NK-92 treated with Interleukin-12 subunit alpha and Interleukin-12 subunit beta, amount 100 ng/mL, for 24 hours (cell line): Measurements from ENCODE around the gene TRPC5OS.

Source experiments
- DNase-seq: peaks from one replicate; lab custom pipeline; 2025; lab: John Stamatoyannopoulos, UW

The TRPC5OS gene

DNA sequence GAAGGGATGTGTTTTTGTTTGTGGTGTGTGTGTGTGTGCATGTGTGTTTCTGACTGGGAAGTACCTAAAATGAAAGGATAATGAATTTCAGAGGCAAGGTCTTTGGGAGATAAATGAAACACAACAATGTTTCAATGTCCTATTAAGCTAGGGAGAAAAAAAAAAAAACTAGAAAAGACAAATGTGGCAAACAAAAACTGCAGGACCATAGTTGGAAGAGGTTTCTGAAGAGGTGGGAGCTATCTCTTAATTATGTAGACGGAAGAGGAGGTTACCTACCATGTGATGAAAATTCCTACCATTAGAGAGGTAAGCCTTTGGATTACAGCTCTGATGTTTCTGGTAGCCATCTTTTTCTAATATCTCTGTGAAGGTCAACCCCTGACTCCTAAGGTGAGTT lies at the start of gene TRPC5OS:
Gene TRPC5OS (plus strand): TSS at position 301 of the 400 bp plus-strand sequence. CDS start 25,669 bp downstream, outside the sequence.
- no peak for DNase-seq

DNA sequence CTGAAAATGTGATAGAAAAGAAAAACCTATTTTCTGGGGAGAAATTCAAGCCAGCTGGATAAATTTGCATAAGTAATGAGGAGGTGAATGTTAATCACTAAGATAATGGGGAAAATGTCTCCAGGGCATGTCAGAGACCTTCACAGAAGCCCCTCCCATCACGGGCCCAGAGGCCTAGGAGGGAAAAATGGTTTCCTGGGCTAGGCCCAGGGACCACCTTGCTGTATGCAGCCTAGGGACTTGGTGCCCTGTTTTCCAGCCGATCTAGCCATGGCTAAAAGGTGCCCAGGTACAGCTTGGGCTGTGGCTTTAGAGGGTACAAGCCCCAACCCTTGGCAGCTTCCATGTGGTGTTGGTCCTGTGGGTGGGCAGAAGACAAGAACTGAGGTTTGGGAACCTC lies 46.6 kb upstream of the TRPC5OS start:
- no peak for DNase-seq

DNA sequence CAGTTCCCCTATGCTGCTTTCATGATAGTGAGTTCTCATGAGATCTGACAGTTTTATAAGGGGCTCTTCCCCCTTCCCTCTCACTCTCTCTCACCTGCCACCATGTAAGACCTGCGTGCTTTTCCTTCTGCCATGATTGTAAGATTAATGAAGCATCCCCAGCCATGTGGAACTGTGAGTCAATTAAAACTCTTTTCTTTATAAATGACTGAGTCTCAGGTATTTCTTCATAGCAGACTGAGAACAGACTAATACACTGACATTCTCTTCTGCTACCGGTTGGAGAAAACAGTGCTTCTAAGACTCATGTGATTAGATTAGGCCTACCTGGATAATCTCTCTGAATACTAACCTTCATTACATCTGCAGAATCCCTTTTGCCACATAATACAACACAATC lies 45.4 kb upstream of the TRPC5OS start:
- DNase-seq: no peak

DNA sequence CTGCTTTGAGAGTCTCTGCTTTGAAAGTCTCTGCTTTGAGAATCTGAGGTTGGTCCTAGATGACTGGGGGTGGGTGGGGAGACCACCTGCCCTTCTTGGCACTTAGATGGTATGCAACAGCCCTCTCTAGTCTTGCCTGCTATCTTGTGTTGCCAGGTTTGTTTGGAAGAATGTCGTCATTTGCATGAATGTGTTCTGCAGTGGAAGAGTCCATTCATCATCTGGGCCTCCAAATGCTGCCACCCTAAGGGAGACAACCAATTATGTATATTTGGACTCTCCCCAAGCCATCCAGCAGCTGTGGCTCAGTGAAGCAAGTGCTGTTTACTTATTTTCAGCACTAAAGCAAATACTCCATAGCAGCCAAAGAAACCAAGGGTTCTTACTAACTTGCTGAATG lies 44.6 kb upstream of the TRPC5OS start:
- no peak for DNase-seq

- no peak for DNase-seq
Observed at GRCh38 chrX:111837197-111837596, 38.8 kb upstream of the TRPC5OS start.

GRCh38 chrX:111847491-111848133 lies 28.4 kb upstream of the TRPC5OS start:
- DNase-seq: no peak

GRCh38 chrX:111848541-111848940 lies 27.4 kb upstream of the TRPC5OS start:
- no peak for DNase-seq

- DNase-seq: no peak
Observed at GRCh38 chrX:111850975-111851374, 25.0 kb upstream of the TRPC5OS start.

DNA sequence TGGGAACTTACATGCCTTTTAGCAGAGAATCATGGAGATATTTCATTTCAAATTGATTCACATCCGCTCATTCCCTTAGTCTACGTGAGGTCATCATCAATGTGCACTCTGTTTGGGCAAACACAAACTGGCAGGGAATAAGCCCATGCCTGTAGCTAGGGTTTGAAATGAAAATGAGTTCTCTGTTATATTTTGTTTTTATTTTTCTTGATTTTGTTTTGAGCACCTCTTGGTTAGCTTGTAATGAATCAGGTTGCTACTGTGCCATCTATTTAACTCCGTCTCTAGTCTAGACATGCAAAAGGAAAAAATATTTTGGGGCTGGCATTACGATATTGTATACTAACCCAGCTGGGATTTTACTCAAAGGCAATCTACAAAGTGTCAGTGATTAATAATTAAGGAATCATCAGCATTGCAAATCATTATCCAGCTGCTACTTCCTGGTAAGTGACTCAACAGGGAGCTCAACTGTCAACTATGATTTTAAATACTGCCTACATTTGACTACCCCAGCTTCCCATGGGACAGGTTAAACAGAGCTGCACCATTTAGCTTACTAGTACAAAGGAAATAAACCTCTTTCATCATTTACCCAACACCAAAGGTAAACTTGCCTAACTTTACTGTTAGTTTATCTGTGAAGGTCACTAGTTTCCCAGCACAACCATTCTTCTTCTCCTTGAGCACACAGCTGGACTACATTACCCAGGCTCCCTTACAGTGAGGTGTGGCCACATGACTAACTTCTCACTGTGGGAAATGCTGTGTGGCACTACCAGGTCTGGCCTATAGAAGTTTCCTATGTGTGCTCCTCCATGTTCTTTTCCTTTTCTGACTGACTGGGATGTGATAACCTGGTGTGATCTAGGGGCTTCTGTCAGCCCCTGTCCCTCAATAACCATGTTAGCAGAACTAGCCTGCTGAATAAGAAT lies 21.2 kb upstream of the TRPC5OS start:
- no peak for DNase-seq

GRCh38 chrX:111857534-111858060 lies 18.4 kb upstream of the TRPC5OS start:
- DNase-seq: no peak

- no peak for DNase-seq
Observed at GRCh38 chrX:111861605-111862004, 14.4 kb upstream of the TRPC5OS start.

DNA sequence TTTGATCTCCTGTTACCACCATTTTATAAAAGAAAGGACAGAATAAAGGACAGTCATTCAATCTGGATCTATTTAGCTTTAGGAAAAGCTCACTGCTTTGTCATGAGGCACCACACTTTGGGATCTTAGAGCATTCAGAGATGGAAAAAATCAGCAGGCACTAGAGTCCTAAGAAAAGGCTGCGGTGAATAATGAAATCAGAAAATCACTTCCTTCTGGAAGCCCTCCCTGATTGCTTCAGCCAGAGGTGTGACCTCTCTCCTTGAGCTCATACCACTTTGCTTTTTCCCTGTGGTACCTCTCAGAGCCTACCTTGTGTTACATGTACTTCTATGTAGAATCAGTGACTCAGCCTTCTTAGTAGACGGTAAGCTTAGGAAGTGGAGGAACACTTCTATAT lies 8.7 kb upstream of the TRPC5OS start:
- DNase-seq: no peak

- DNase-seq: no peak
Observed at GRCh38 chrX:111868726-111869638, 7.0 kb upstream of the TRPC5OS start.

DNA sequence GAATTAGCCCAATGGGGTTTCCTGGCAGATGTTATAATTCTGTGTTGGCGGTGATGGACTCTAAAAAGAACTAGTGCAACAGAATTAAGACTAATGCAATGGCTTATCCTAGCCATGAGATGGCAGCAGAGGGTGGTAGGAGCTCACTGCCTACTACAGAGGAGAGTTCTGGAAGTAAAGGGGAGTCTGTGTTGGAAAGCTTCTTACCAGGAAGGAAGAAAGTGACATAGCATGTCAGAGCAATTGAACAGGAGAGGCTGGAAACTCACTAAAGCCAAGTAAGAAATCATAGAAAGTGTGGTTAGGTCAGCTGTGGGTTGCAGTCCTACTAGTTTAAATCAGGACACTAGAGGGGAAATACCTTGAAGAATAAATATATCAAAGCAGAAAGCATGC lies 6.3 kb upstream of the TRPC5OS start:
- no peak for DNase-seq

DNA sequence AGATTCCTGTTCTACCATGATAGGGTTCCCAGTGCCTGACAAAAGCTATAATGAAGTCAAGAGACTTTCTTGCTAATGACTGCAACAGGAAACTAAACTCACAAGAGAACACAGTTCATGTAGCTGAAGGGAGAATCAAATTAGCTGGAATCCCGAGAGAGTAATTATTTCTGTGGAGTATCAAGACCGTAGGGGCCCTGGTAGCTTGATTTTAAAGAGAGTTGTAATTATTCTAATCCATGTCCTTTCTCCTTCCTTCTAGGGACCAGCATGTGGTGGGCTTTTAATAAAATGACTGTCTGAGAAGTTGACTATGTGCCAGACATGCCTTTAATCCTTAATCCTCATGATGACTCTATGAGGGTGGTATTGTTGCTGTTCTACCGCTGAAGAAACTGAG lies 1.7 kb upstream of the TRPC5OS start:
- no peak for DNase-seq

DNA sequence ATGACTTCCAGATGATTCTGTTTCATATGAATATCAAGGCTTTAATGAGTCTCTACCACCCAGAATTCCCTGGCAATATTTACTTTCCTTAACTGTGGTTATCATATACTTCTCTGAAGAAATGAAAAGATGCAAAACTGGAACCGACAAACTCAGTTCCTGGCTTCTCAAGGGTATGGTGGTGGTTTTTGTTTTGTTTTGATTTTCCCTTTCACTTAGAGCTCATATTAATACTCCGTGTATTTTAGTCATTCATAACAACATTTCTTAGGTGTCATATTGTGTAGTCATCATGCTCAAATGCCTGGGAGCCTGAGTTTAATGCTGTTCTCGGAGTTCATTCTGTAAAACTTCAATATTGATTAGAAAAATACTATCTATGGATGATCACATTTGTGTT lies 665 bp downstream of the TRPC5OS start:
- no peak for DNase-seq

DNA sequence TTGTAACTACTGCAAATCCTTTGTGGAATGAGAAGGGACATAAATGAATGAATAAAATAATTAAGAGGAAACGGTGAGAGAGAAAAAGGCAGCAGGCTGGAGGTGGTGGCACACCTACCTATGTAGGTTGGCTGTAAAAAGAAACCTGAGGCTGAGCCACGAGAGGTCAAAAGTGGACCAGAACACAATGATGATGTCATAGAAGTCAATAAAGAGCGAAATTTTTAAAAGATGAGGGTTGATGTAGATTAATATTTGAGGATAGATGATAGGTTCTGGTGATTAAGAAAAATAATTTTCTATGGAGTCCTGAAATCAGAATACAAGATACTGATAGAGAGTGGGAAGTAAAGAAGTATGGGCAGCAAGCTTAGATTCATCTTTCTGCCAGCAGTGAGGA lies 1.7 kb downstream of the TRPC5OS start:
- DNase-seq: no peak

DNA sequence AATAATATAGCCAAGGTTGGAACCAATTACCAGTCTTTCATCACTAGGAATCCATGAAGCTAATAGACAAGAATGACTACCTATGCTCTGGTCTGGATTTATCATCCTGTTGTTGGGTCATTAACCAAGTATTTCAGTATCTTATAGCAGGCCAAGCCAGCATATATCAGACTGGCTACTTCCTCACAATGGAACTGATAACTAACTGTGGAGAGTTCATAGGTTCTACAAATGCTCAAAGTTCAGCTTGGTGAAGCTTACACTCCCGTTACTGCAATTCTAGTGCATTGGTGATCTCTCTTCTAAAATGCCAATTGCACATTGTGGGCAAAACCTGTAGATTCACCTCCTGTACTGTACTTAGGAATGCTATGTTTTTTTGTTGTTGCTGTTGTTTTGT lies 4.8 kb downstream of the TRPC5OS start:
- no peak for DNase-seq

DNA sequence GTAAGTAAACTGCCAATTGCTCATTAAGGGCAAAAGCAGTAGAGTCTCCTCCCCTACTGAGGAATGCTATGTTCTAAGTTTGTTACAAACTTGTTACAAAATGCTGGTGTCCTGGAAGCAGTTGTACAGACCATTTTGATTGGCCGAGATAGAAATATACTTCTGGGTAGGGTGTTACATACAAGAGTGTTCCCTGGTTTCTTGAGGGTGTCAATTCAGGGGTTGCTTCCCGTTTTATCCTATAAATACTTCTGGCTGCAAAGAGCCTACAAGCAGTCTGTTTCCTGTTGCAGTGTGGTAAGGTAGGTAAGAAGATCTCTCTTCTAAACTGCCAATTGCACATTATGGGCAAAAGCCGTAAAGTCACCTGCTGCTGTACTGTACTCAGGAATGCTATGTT lies 5.7 kb downstream of the TRPC5OS start:
- no peak for DNase-seq

DNA sequence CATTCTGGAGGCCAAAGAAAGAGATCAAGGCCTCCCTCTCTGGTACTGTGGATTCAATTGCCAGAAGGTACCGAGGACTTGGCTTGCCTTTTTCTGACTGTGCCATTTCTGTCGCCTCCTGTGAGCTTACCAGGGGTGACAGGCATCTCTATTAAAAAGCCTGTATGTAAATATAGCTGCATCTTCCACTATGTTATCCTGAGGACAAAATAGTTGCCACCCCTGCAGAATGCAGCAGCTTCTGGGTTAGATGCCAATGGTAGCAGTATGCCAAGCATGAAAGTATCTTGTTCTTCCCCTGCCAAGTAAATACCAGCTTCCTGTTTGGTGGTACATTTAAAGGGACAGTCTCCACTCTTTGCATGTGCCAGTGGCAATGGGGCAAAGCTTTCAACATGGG lies 10.7 kb downstream of the TRPC5OS start:
- DNase-seq: no peak

GRCh38 chrX:111888600-111888999 lies 12.6 kb downstream of the TRPC5OS start:
- DNase-seq: no peak

DNA sequence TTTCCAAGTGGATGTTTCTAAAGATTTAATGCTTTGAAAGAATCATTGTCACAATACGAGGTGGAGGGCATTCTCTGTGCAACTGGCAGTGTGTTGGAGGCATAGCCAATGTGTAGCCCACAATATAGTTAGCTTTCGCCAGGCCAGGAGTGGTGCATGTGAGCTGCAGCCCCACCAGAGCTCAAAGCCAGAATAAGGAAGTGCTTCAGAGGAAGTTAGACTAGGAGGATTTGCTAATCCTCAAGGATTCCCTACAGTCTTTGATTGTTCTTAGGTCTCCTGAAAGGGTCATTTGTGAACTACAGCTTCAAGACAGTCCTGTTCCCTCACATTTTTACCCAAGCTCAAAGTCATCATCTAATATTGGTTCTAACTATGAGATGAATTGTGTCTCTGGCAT lies 16.4 kb downstream of the TRPC5OS start:
- DNase-seq: no peak
